WTC11 (cell line): ENCODE results near the gene GTF3C2. TPM values are rescaled to one million over a fixed set of nuclear protein-coding genes. Genes with fewer than 3 reads are reported as not detected.

Experiments used
- ATAC-seq: fragments of 200-7000 bp; cut with Tn5 transposase; 2 replicates; pipeline ENCODE4 v1.10.0; 2021; ENCODE audit warnings: mild to moderate bottlenecking, moderate library complexity
- CTCF ChIA-PET: fragments of 300-600 bp; sonication (Branson Sonifier 250); formaldehyde crosslinking; loops from one replicate; lab custom pipeline; 2021; ENCODE audit warnings: antibody characterized with exemption; lab: Charles Lee
- POLR2A ChIA-PET: fragments of 350-600 bp; sonication (Branson Sonifier 250); formaldehyde crosslinking; loops from one replicate; lab custom pipeline; 2021; ENCODE audit warnings: antibody characterized with exemption; lab: Charles Lee
- DNase-seq: peaks from one replicate; pipeline ENCODE4 v3.0.0; 2021; ENCODE audit warnings: low spot score
- H3K27ac Mint-ChIP-seq: 2 replicates; pipeline ENCODE4 v1.8.0; 2021; ENCODE audit warnings: mixed read lengths
- H3K27me3 Mint-ChIP-seq: 2 replicates; pipeline ENCODE4 v1.8.0; 2021; ENCODE audit warnings: low read depth, mild to moderate bottlenecking, moderate library complexity, mixed read lengths
- H3K36me3 Mint-ChIP-seq: 2 replicates; pipeline ENCODE4 v1.8.0; 2021; ENCODE audit warnings: mixed read lengths
- H3K4me1 Mint-ChIP-seq: 2 replicates; pipeline ENCODE4 v1.8.0; 2022; ENCODE audit warnings: mixed read lengths
- H3K4me3 Mint-ChIP-seq: 2 replicates; pipeline ENCODE4 v1.8.0; 2021; ENCODE audit warnings: mild to moderate bottlenecking, moderate library complexity, mixed read lengths
- H3K9me3 Mint-ChIP-seq: 2 replicates; pipeline ENCODE4 v1.8.0; 2021; ENCODE audit warnings: mixed read lengths
- ATF1 ChIP-seq: sonication (generic); formaldehyde crosslinking; IDR thresholded peaks from 2 replicates; pipeline ENCODE4 v1.8.1; 2023; ENCODE audit warnings: mild to moderate bottlenecking, moderate library complexity, missing genetic modification reagents
- CBFB ChIP-seq: sonication (generic); formaldehyde crosslinking; IDR thresholded peaks from 2 replicates; pipeline ENCODE4 v1.8.1; 2022; ENCODE audit warnings: mild to moderate bottlenecking, low read depth, missing genetic modification reagents
- CREM ChIP-seq: sonication (generic); formaldehyde crosslinking; IDR thresholded peaks from 2 replicates; pipeline ENCODE4 v1.8.1; 2022; ENCODE audit warnings: mild to moderate bottlenecking, missing genetic modification reagents, moderate library complexity
- FOXP1 ChIP-seq: sonication (generic); formaldehyde crosslinking; IDR thresholded peaks from 2 replicates; pipeline ENCODE4 v1.8.0; 2022; ENCODE audit warnings: missing genetic modification reagents, mild to moderate bottlenecking, moderate library complexity, borderline replicate concordance
- GABPB1 ChIP-seq: sonication (generic); formaldehyde crosslinking; IDR thresholded peaks from 2 replicates; pipeline ENCODE4 v1.8.1; 2023; ENCODE audit warnings: mild to moderate bottlenecking, missing genetic modification reagents
- HMGA2 ChIP-seq: fragments of 250-450 bp; sonication (Bioruptor Pico); IDR thresholded peaks from 2 replicates; pipeline ENCODE4 v1.4.0; 2021; ENCODE audit warnings: mild to moderate bottlenecking, moderate library complexity
- JUN ChIP-seq: sonication (generic); formaldehyde crosslinking; IDR thresholded peaks from 2 replicates; pipeline ENCODE4 v1.8.0; 2023; ENCODE audit warnings: mild to moderate bottlenecking, missing genetic modification reagents
- MAX ChIP-seq: sonication (generic); formaldehyde crosslinking; IDR thresholded peaks from 2 replicates; pipeline ENCODE4 v1.8.0; 2022; ENCODE audit warnings: mild to moderate bottlenecking, missing genetic modification reagents
- SOX15 ChIP-seq: fragments of 250-450 bp; sonication (Bioruptor Pico); IDR thresholded peaks from 2 replicates; pipeline ENCODE4 v1.9.0; 2021; ENCODE audit warnings: mild to moderate bottlenecking
- STAT6 ChIP-seq: sonication (generic); formaldehyde crosslinking; conservative IDR thresholded peaks from 2 replicates; pipeline ENCODE4 v1.8.1; 2023; ENCODE audit warnings: mild to moderate bottlenecking, low read depth, missing genetic modification reagents, moderate library complexity
- TEAD4 ChIP-seq: sonication (generic); formaldehyde crosslinking; IDR thresholded peaks from 2 replicates; pipeline ENCODE4 v1.8.0; 2022; ENCODE audit warnings: mild to moderate bottlenecking, missing genetic modification reagents
- USF1 ChIP-seq: sonication (generic); formaldehyde crosslinking; IDR thresholded peaks from 2 replicates; pipeline ENCODE4 v1.8.0; 2022; ENCODE audit warnings: mild to moderate bottlenecking, missing genetic modification reagents
- total RNA-seq: library from RNA; stranded (reverse); gene quantifications from 3 replicates; pipeline ENCODE4 v1.2.3, GENCODE V29; 2021
- TF ChIP-seq, protein P1 (sequence below): sonication (generic); formaldehyde crosslinking; IDR thresholded peaks from 2 replicates; pipeline ENCODE4 v1.8.0; 2022; ENCODE audit warnings: missing genetic modification reagents
- TF ChIP-seq, protein P2 (sequence below): sonication (generic); formaldehyde crosslinking; IDR thresholded peaks from 2 replicates; pipeline ENCODE4 v1.8.1; 2023; ENCODE audit warnings: mild to moderate bottlenecking, moderate library complexity, missing genetic modification reagents
- TF ChIP-seq, protein P3 (sequence below): fragments of 200-600 bp; IDR thresholded peaks from 2 replicates; pipeline ENCODE4 v1.8.0; 2022; ENCODE audit warnings: antibody characterized with exemption
- TF ChIP-seq, protein P4 (sequence below): fragments of 250-450 bp; sonication (Bioruptor Pico); IDR thresholded peaks from 2 replicates; pipeline ENCODE4 v1.9.0; 2021; ENCODE audit warnings: mild to moderate bottlenecking

The GTF3C2 gene
- total RNA-seq, 1 experiment from 2014 or later: 123 TPM

DNA sequence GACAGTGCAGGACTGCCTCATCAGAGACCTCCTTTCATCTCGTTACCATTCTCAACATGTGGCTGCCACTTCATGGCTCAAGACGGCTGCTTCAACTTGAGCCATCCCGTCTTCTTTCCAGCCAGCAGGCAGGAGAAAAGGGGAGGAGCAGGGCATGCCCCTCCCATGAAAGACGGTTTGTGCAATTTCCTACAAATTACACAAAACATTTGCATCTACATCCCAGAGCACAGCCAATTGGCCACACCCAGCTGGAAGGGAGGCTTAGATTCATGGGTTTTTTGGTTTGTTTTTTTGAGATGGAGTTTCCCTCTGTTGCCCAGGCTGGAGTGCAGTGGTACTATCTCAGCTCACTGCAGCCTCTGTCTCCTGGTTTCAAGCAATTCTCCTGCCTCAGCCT, 60.1 kb downstream of the GTF3C2 start (continued):
- TF ChIP-seq MAX (CRISPR knock-in tag) (no peak), HMGA2 (no peak)

- no peaks in the 10 kb centered on the region for H3K27me3 Mint-ChIP-seq
Observed at GRCh38 chr2:27294928-27295327, 61.6 kb downstream of the GTF3C2 start.

DNA sequence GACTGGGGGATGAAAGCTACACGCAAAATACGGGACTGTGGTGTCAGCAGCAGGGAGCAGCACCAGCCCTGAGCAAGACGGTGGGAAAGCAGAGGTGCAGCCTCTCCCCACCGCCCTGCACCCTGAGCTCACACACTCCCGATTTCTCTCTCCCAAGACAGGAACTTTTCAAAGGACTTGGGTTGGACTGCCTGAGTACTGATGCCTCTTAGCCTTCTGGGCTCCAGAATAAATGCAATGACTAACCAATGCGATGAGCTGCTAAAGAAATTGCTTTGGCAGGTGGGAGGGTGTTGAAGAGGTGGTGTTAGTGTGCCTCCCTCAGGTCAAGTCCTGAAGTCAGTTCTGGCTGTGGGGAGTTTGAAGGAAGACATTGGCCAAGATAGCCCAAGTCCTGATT, 64.7 kb downstream of the GTF3C2 start:
- no peaks in the 10 kb centered on the region for H3K27me3 Mint-ChIP-seq
- CTCF ChIA-PET: interaction anchor here (0.6 to 7.9 kb wide), 33 partner anchors 11 to 330 kb away, joined by 3 to 153 read pairs (median 5); partner anchors contain the start of genes ATRAID, KHK, PREB and SLC30A3
- peak; percentile 95 for ATAC-seq
- H3K9me3 Mint-ChIP-seq: no peaks in the 10 kb centered on the region
- no peaks in the 10 kb centered on the region for H3K36me3 Mint-ChIP-seq
- TF ChIP-seq USF1 (CRISPR knock-in tag): no peak
- TF ChIP-seq, protein P1, sequence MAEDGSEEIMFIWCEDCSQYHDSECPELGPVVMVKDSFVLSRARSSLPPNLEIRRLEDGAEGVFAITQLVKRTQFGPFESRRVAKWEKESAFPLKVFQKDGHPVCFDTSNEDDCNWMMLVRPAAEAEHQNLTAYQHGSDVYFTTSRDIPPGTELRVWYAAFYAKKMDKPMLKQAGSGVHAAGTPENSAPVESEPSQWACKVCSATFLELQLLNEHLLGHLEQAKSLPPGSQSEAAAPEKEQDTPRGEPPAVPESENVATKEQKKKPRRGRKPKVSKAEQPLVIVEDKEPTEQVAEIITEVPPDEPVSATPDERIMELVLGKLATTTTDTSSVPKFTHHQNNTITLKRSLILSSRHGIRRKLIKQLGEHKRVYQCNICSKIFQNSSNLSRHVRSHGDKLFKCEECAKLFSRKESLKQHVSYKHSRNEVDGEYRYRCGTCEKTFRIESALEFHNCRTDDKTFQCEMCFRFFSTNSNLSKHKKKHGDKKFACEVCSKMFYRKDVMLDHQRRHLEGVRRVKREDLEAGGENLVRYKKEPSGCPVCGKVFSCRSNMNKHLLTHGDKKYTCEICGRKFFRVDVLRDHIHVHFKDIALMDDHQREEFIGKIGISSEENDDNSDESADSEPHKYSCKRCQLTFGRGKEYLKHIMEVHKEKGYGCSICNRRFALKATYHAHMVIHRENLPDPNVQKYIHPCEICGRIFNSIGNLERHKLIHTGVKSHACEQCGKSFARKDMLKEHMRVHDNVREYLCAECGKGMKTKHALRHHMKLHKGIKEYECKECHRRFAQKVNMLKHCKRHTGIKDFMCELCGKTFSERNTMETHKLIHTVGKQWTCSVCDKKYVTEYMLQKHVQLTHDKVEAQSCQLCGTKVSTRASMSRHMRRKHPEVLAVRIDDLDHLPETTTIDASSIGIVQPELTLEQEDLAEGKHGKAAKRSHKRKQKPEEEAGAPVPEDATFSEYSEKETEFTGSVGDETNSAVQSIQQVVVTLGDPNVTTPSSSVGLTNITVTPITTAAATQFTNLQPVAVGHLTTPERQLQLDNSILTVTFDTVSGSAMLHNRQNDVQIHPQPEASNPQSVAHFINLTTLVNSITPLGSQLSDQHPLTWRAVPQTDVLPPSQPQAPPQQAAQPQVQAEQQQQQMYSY: peak; percentile 42; the same call in 1 of the 2 replicates
- peaks cover 18% of the 10 kb centered on the region for H3K4me1 Mint-ChIP-seq
- H3K27ac Mint-ChIP-seq: no peak overlapping the region
- POLR2A ChIA-PET: interaction anchor here (0.6 to 1.5 kb wide), 6 partner anchors 10 to 209 kb away, joined by 3 to 6 read pairs (median 3); partner anchors contain the start of gene TRIM54
- peak overlapping the region; percentile 29 for H3K4me3 Mint-ChIP-seq
- peak; percentile 35 for DNase-seq

More at GRCh38 chr2:27294928-27295327, 61.6 kb downstream of the GTF3C2 start:
- H3K9me3 Mint-ChIP-seq: no peaks in the 10 kb centered on the region
- H3K4me3 Mint-ChIP-seq: no peak overlapping the region
- CTCF ChIA-PET: interaction anchor here (0.6 to 7.9 kb wide), 4 partner anchors 8 to 46 kb away, joined by 3 to 153 read pairs (median 46); partner anchors contain the start of gene TRIM54
- TF ChIP-seq USF1 (CRISPR knock-in tag) (no peak), FOXP1 (CRISPR knock-in tag) (no peak), MAX (CRISPR knock-in tag) (no peak), CBFB (no peak)
- TF ChIP-seq, protein P2, sequence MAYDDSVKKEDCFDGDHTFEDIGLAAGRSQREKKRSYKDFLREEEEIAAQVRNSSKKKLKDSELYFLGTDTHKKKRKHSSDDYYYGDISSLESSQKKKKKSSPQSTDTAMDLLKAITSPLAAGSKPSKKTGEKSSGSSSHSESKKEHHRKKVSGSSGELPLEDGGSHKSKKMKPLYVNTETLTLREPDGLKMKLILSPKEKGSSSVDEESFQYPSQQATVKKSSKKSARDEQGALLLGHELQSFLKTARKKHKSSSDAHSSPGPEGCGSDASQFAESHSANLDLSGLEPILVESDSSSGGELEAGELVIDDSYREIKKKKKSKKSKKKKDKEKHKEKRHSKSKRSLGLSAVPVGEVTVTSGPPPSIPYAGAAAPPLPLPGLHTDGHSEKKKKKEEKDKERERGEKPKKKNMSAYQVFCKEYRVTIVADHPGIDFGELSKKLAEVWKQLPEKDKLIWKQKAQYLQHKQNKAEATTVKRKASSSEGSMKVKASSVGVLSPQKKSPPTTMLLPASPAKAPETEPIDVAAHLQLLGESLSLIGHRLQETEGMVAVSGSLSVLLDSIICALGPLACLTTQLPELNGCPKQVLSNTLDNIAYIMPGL (CRISPR knock-in tag): no peak
- ATAC-seq (no peak), DNase-seq (no peak)
- H3K4me1 Mint-ChIP-seq: peaks cover 12% of the 10 kb centered on the region
- H3K36me3 Mint-ChIP-seq: no peaks in the 10 kb centered on the region
- POLR2A ChIA-PET: interaction anchor here (0.6 kb wide), 1 partner anchor 23 kb away, joined by 4 read pairs; no protein-coding TSS in a partner anchor
- no peak overlapping the region for H3K27ac Mint-ChIP-seq

DNA sequence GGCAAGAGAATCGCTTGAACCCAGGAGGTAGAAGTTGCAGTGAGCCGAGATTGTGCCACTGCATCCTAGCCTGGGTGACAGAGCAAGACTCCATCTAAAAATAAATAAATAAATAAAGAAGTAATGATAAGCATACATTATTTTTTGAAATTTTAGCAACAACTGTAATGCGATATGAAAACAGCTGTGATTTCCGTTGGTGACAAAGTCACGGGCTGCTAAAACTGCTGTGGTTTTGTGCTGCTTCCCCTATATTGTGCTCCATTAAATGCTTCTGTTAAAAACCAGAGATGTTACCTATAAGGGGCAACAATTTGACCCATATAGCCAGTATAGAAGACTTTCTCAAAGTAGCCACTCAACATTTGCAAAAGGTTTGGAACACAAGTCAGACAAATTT, 66.0 kb downstream of the GTF3C2 start:
- no peaks in the 10 kb centered on the region for H3K9me3 Mint-ChIP-seq
- DNase-seq (no peak), ATAC-seq (no peak)
- H3K4me3 Mint-ChIP-seq: no peak overlapping the region
- no peak overlapping the region for H3K27ac Mint-ChIP-seq
- ChIA-PET CTCF (interaction anchor here (1.5 to 7.9 kb wide), 4 partner anchors 10 to 274 kb away, joined by 9 to 153 read pairs (median 11); partner anchors contain the start of genes KHK, TRIM54 and UCN), POLR2A (no interaction called here)
- no peaks in the 10 kb centered on the region for H3K36me3 Mint-ChIP-seq
- H3K27me3 Mint-ChIP-seq: no peaks in the 10 kb centered on the region
- peaks cover 28% of the 10 kb centered on the region for H3K4me1 Mint-ChIP-seq
- TF ChIP-seq ATF1 (CRISPR knock-in tag): no peak
- no peak for TF ChIP-seq STAT6 (CRISPR knock-in tag)
- TF ChIP-seq TEAD4 (CRISPR knock-in tag): no peak
- TF ChIP-seq, protein P3, sequence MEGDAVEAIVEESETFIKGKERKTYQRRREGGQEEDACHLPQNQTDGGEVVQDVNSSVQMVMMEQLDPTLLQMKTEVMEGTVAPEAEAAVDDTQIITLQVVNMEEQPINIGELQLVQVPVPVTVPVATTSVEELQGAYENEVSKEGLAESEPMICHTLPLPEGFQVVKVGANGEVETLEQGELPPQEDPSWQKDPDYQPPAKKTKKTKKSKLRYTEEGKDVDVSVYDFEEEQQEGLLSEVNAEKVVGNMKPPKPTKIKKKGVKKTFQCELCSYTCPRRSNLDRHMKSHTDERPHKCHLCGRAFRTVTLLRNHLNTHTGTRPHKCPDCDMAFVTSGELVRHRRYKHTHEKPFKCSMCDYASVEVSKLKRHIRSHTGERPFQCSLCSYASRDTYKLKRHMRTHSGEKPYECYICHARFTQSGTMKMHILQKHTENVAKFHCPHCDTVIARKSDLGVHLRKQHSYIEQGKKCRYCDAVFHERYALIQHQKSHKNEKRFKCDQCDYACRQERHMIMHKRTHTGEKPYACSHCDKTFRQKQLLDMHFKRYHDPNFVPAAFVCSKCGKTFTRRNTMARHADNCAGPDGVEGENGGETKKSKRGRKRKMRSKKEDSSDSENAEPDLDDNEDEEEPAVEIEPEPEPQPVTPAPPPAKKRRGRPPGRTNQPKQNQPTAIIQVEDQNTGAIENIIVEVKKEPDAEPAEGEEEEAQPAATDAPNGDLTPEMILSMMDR: no peak
- TF ChIP-seq CREM: no peak
- TF ChIP-seq, protein P4, sequence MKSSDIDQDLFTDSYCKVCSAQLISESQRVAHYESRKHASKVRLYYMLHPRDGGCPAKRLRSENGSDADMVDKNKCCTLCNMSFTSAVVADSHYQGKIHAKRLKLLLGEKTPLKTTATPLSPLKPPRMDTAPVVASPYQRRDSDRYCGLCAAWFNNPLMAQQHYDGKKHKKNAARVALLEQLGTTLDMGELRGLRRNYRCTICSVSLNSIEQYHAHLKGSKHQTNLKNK (CRISPR knock-in tag): no peak
- TF ChIP-seq GABPB1: no peak
- TF ChIP-seq JUN (CRISPR knock-in tag): no peak
- TF ChIP-seq SOX15: no peak
